GM18508 (cell line): ENCODE measurements around the gene GRHPR.
A peak's percentile ranks its signal among the peaks of the same experiment; 100 is the strongest.
"Not testable (repeated sequence)": the region's sequence is repeated elsewhere in the genome, so short reads cannot be mapped to it uniquely, and the experiment has no call there.

Source experiments
- ATAC-seq: cut with Tn5 transposase; IDR thresholded peaks from one replicate; pipeline ENCODE4 v1.9.1; 2021; ENCODE audit warnings: moderate number of reproducible peaks; ENCODE audit not compliant: insufficient read depth, unreplicated experiment

The GRHPR gene

DNA sequence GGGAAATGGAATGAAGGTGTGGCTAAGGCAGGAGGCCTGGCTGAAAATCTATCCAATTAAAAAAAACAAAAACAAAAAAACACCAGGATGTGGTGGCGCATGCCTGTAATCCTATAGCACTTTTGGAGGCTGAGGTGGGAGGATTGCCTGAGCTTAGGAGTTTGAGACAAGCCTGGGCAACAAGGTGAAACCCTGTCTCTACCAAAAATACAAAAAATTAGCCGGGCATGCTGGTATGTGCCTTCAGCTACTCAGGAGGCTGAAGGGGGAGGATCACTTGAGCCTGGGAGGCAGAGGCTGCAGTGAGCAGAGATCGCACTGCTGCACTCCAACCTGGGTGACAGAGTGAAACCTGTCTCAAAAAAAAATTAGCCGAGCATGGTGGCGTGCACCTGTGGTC is 21.1 kb downstream of the GRHPR start:
- ATAC-seq: no peak

DNA sequence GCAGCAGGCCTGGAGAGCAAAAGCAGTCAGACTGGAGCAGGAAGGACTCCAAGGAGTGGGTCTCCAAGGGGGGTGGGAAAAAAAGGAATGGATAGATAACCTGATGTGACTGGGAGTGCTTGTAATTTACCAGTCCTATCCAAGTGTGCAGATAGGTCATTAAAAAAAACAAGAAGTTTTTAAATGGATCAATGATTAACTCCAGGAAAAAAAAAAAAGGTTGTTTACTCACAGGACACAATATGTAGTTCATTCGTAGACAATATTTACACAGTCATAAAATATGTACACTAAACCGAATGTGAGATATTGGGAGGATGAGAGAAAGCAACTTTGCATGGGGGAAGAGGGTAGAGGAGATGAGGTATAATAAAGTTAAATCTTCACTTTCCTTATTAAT is 22.4 kb downstream of the GRHPR start:
- ATAC-seq: no peak

DNA sequence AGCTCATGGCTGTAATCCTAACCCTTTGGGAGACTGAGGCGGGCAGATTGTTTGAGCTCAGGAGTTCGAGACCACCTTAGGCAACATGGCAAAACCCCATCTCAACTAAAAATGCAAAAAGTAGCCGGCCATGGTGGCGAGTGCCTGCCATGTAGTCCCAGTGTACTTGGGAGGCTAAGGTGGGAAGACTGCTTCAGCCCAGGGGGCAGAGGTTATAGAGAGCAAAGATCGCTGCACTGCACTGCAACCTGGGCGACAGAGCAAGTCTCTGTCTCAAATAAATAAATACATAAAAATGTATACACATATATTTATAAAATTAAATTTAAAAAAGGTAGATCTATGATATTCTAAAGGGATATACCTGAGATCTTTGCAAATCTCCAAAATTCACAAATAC is 23.3 kb downstream of the GRHPR start:
- no peak for ATAC-seq

DNA sequence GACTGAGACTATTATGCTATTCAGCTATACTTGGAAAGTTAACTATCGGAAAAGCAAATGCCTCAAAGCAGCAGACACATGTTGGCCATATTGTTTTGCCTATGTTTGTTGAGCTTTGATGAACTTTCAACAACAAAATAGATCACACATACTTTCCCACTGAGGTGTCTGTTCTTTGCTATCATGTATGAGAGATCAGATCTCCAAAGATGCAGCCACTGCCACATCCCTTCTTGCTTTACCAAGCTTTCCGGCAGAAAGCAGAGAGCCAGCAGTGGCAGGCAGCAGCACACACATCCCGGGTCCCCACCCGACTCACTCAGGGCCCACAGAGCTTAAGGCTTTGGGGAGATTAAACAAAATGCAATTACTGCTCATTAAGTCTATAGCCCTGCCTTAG is 23.9 kb downstream of the GRHPR start:
- no peak for ATAC-seq

DNA sequence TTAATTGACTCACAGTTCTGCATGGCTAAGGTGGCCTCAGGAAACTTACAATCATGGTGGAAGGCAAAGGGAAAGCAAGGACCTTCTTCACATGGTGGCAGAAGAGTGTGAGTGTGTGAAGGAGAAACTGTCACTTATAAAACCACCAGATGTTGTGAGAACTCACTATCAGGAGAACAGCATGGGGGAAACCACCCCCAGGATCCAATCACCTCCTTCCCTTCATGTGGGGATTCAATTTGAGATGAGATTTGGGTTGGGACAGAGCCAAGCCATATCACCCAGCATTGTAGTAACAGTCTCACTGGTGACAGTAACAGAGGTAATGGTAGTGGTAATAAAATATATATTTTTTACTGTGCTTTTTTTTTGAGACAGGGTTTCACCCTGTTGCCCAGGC is 24.6 kb downstream of the GRHPR start:
- ATAC-seq: no peak

DNA sequence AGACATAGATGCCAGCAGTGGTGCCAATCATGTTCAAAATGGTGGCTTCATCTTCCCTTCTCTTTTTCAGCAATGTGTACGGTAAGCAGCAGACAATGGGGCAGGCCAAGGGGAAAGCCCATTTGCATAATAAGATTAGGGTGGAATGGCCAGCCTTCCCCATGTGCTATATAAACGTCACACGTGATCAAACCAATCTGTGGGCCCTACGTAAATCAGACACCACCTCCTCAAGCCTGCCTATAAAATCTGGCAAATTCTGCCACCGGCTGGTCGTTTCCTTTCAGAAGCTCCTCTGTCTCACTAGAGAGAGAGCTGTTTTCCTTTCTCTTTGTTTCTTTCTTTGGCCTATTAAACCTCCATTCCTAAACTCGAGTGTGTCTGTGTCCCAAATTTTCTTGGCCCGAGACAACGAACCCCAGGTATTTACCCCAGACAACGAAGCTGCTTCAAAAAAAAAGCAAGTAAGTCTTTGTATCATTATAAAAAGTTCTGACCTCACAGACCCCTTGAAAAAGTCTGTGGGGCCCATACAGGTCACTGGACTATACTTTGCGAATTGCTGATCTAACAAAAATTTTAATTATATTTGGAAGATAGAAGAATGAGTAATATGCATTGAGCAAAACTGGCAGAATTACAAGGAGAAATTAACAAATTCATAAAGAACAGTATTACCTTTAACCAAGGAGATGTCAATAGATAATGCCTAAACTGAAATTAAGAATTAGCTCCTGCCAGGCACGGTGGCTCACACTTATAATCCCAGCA is 27.6 kb downstream of the GRHPR start:
- ATAC-seq: no peak

DNA sequence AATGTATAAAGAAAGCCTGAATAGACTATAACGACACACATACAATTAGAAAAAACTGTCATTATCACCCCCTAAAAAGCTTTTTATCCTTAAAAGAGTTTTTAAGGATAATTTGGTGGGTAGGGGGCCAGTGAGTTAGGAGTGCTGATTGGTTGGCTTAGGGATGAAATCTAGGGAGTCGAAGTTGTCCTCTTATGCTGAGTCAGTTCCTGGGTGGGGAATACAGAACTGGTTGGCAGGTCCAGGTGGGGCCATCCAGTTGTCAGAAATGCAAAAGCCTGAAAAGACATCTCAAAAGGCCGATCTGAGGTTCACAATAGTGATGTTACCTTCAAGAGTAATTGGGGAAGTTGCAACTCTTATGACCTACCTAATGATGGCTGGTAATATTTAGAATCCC is 29.1 kb downstream of the GRHPR start:
- ATAC-seq: no peak

DNA sequence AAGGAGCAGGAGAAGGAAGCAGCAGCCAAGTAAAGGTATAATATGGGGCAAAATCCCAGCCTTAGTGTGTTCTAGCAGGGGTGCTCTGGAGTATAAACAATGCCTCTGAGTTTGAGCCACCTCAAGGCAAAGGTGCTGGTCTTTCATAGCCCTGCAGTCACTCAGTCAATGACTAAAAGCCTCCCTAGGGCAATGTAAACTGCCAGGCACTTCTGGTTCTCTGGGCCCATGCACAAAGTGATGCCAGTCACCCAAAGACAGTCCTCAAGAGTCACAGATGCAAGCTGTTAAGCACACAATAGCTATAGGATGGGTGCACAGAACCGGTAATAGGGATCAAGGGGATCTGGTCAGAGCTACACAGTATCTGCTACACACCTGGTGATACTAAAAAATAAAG is 30.1 kb downstream of the GRHPR start:
- no peak for ATAC-seq

DNA sequence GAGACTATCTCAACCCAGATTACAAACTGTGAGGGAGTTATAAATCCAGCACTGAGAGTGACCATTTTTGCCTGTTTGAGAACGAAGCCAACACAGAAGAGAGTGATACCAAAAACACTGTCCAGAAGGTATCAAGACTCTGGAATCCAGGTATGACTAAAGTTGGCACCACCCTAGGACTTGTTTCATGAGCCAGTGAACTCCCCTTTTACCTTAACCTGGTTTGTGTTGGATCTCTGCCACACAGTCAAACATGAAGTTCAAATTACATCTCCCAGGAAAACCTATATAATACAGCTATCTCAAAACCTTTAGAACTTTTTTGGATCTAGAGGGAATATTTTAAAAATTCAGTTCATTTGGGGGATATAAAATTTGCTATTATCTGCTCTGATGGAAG is 31.3 kb downstream of the GRHPR start:
- no peak for ATAC-seq

DNA sequence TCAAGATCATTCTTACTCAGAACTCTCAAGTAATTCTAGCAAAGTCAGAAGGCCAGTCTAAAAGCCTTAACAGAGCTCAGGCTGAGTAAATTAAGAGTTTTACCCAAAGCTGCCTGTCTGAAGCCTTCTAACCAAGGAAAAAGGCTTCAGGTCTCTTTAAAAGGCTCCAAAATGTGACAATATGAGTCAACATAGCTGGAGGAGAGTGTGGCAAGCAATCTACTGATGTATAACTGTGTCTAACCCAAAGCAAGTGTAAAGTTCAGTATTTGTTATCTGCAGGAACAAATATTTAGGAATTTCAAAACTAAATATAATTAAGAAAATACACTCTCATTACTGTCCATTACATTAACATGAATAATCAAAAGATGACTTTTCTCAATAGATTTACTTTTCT is 31.7 kb downstream of the GRHPR start:
- no peak for ATAC-seq

DNA sequence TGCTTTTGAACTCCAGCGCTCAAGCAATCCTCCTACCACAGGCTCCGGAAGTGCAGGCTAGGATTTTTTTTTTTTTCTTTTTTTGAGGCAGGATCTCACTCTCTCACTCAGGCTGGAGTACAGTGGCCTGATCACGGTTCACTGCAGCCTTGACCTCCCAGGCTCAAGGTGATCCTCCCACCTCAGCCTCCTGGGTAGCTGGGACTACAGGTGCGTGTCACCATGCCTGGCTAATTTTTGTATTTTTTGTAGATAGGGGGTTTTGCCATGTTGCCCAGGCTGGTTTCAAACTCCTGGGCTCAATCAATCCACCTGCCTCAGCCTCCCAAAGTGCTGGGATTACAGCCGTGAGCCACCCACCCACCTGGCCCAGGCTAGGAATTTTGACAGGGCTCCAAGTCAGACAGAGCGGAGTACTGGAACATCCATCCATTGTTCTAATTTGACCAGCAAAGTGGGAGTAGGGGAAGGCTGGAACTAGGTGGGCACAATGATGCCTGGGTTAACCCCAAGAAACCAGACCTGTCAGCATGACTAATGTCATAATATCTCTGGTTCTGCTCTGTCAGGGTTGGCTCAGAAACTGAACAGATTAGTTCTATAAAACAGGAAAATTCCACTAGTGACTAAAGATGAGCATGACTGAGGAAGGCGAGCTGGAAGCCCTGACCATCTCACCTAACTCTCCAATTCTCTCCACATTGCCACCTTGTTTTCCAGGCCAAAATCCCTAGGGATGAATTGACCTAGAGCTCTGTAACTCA is 33.6 kb downstream of the GRHPR start:
- ATAC-seq: no peak

DNA sequence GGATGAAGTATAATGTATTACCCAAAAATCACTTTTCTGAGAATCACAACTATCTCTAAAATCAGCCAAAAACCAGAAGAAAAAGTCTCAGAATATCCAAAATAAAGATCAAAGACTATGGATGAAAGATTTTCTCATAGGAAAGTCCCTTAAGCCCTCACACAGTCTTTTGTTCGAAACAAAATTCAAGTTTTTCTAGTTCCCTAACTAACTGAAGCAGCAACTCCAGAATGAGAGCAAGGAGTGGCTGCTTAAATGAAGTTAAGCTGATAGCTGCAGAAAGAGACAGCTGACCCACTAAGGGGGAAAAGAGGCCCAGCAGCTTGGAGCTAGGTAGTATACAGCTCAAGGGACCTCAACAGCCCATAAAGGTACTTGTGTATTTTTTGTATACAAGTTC is 34.3 kb downstream of the GRHPR start:
- ATAC-seq: no peak

DNA sequence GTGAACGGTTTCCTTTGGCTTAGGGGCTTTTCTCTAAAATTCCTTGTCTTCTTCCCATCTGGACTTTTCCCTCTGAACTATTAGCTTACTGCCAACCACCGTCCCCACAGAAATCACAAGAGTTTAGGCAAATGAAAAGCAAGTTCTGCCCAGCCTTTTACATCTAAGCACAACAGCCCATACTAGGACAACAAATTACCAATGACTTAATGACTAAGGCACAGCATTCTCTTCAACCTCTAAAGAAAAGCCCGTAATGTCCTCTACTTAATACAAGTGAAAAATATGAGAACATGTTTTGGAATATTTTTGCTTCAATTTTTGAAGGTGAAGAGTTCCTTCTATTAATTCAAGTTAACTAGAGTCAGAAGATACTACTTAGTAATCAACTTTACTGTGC is 41.5 kb downstream of the GRHPR start:
- ATAC-seq: no peak

DNA sequence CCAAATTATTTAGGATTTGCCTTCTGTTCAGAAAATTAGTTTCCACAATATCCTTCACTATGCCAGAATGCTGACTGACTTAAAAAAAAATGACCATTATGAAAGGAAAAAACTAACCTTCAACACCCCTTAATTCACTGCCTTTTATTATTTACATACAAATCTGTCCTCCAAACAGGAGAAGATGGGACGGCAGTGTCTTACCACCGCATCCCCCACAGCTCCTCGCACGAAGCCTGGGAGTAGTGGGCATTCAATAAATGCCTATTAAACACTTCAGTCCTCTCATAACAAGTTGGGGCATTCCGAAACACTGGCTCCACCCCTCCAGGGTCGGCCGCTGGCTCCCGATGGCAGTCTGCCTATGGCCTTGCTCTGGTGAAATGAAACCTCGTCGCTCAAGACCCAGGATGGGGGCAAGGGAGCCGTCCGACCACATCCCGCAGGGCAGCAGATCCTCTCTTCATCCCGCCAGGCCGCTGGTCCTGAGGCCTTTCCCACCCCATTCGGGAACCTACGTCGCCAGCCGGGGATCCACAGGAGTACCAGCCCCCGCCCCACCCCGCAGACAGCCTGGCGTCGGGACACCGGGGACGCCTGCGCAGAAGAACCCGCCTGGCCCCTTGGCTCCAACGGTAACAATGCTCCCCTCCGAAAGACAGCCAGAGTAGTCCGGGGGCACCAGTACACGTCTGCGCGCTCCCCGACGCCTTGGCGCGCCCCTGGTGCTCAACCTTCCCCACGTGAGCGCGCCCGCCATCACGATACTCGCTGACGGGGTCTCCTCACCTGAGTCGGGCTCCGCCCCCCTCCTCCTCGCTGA is 42.1 kb downstream of the GRHPR start:
- peak; percentile 14 for ATAC-seq

DNA sequence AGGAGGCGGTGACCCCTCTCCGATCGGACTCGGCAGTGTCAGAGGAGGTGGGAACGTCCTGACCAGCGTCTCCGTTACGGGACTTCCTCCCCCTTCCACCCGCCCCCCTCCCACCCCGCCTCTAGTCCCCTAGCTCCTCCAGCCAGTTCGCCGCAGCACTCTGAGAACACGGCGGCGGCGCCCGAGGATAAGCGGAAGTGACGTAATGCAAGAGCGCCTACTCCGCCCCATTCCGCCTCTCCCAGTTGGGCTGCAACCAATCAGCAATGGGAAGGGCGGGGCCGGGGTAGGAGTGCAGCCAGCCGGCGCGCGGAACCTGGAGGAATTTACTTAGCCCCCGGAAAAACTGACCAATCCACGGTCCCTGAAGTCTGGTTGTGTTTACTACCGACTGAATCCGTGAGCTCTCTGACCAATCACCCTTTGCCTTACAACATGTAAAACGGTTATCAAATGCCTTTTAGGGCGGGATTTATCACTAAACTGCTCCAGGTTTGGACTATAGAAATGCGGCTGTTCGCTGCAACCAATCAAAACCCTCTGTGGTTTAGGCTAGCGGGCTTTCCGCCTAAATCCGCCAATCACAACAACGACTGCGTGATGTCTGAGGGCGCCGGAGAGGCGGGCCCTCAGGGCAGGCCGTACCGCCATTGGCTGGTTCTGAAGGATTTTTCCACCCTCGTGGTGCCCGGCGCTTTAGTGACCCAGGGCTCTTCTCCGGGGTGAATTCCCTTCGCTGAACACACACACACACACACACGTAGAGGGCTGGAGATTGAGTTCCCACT is 42.9 kb downstream of the GRHPR start, which contains the start of gene ZBTB5:
Gene ZBTB5 (minus strand): TSS at position 202 of the 788 bp plus-strand sequence. CDS start 22,899 bp downstream, outside the sequence.
- ATAC-seq: peak; percentile 85

DNA sequence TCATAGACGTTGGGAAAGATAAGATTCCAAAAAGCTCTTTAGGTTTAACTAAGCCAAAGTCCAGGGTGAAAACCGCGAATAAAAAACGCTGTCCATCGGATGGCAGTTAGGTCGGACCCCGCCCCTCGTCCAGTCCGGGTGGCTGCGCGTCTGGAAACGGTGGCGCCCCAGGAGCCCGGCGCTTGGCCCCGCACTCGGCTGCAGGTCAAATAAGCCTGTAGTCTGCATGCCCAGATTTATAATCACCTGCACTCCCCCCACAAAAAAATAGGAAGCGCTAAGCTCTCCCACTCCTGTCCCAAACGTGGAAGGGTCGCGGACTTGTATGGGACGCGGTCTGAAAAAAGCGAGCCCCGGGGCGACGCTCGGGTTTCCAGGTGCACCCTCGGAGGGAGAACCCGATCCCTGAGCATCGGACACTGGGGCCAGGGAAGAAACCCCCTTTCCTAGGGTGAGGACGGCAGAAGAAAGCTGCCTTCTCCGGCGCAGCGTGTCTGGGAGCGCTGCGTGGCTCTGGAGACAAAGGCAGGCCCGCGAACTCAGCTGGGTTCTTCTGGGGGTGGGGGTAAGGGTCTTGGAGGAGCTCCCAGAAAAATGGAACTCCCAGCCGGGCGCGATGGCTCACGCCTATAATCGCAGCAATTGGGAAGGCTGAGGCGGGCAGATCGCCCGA is 43.7 kb downstream of the GRHPR start:
- no peak for ATAC-seq

DNA sequence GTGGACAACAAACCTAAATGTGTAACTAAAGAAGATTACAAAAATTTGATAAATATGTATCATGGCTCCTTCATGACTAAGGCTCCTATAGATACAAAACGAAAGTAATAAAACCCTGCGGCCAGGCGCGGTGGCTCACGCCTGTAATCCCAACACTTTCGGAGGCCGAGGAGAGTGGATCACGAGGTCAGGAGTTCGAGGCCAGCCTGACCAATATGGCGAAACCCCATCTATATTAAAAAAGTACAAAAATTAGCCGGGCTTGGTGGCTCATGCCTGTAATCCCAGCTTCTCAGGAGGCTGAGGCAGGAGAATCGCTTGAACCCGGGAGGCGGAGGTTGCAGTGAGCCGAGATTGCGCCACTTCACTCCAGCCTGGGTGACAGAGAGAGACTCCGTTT is 45.0 kb downstream of the GRHPR start:
- not testable (repeated sequence) for ATAC-seq

DNA sequence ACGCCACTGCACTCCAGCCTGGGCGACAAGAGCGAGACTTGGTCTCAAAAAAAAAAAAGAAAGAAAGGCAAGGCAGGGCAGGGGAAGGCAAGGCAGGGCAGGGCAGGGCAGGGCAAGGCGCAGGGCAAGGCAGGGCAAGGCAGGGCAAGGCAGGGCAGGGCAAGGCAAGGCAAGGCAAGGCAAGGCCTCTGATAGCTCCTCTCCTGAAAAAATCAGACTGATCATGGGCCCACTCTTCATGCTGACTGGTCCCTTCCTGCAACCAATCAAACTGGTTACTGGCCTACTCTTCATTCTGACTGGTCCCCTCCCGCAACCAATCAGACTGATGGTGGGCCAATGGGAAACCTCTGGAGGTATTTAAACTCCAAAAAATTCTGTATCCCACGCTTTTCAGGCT is 46.1 kb downstream of the GRHPR start:
- no peak for ATAC-seq

DNA sequence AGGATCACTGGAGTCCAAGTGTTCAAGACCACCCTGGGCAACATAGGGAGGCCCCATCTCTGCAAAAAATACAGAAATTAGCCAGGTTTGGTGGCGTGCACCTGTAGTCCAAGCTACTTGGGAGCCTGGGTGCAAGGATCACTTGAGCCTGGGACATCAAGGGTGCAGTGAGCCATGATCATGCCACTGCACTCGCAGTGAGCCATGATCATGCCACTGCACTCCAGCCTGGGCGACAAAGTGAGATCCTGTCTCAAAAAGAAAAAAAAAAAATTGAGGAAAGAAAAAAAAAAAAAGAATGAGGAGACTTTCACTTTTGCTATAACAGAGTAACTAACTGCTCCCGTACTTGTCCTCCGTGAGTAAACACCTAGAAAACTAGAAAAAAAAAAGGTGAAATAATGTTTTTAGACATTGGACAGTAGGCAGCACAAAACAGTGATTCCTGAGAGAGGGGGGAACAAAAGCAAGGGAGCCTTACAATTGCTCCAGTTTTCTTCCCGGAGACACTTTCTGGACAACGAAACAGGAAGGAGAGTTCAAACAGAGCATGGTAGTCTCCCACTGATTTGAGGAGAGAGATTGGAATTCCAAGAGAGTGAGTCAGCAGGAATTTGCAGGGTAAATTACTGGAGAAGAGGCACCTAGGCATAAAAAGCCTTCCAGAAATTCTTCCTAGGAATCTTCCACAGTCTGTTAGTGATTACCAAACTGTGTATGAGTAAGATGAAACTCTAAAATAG is 49.6 kb downstream of the GRHPR start:
- no peak for ATAC-seq
